GM12801 (cell line): ENCODE results near the gene UBE2D4.

Source experiments
- CTCF ChIP-seq: IDR thresholded peaks from one replicate; pipeline ENCODE4 v1.5.1; 2011; ENCODE audit warnings: control low read depth; ENCODE audit not compliant: insufficient read length; ENCODE audit errors: extremely low read depth

UBE2D4 gene

GRCh38 chr7:43922726-43923125, 3.5 kb upstream of the UBE2D4 start:
- no peak for TF ChIP-seq CTCF

GRCh38 chr7:43926798-43927123, 525 bp downstream of the UBE2D4 start:
- no peak for TF ChIP-seq CTCF

- TF ChIP-seq CTCF, result no peak
Measured at GRCh38 chr7:43927810-43928209, 1.6 kb downstream of the UBE2D4 start.

- TF ChIP-seq CTCF, result no peak
Measured at GRCh38 chr7:43929529-43930457, 3.6 kb downstream of the UBE2D4 start.

GRCh38 chr7:43931346-43931745, 5.1 kb downstream of the UBE2D4 start:
- no peak for TF ChIP-seq CTCF

GRCh38 chr7:43933902-43934560, 7.8 kb downstream of the UBE2D4 start:
- no peak for TF ChIP-seq CTCF

- no peak for TF ChIP-seq CTCF
Measured at GRCh38 chr7:43937444-43937843, 11.2 kb downstream of the UBE2D4 start.
